Measurements from ENCODE around the gene C20orf144.
"Not testable (repeated sequence)": the region's sequence is repeated elsewhere in the genome, so short reads cannot be mapped to it uniquely, and the experiment has no call there.

C20orf144 gene

GRCh38 chr20:33635341-33635740 is 26.8 kb upstream of the C20orf144 start:
- Histone ChIP-seq H3K9ac (ENCODE audit: low read depth in 1 of 2, low read length in 2 of 2) (no peak overlapping the region), H3K36me3 (ENCODE audit: control insufficient read depth in 2 of 2, insufficient read depth in 2 of 2, low read length in 2 of 2) (peaks cover 34 to 58% of the 10 kb centered on the region in 2 donors), H3K27me3 (ENCODE audit: control insufficient read depth in 2 of 2, insufficient read depth in 2 of 2, low read length in 2 of 2) (no peaks in the 10 kb centered on the region), H3K4me1 (ENCODE audit: control insufficient read depth in 2 of 2, insufficient read depth in 2 of 2, low read length in 2 of 2) (no peaks in the 10 kb centered on the region), H3K27ac (ENCODE audit: low read depth in 2 of 2, low read length in 2 of 2) (no peak overlapping the region), H3K4me3 (ENCODE audit: low read length in 2 of 2) (no peak overlapping the region), H3K9me3 (ENCODE audit: control insufficient read depth in 2 of 2, low read length in 2 of 2) (no peaks in the 10 kb centered on the region)

- no peaks in the 10 kb centered on the region for H3K4me1 ChIP-seq (ENCODE audit: control insufficient read depth in 2 of 2, insufficient read depth in 2 of 2, low read length in 2 of 2)
- peaks cover 30 to 59% of the 10 kb centered on the region in 2 donors for H3K36me3 ChIP-seq (ENCODE audit: control insufficient read depth in 2 of 2, insufficient read depth in 2 of 2, low read length in 2 of 2)
- H3K9ac ChIP-seq (ENCODE audit: low read depth in 1 of 2, low read length in 2 of 2): no peak overlapping the region
- H3K27ac ChIP-seq (ENCODE audit: low read depth in 2 of 2, low read length in 2 of 2): no peak overlapping the region
- H3K27me3 ChIP-seq (ENCODE audit: control insufficient read depth in 2 of 2, insufficient read depth in 2 of 2, low read length in 2 of 2): no peaks in the 10 kb centered on the region
- no peaks in the 10 kb centered on the region for H3K9me3 ChIP-seq (ENCODE audit: control insufficient read depth in 2 of 2, low read length in 2 of 2)
- H3K4me3 ChIP-seq (ENCODE audit: low read length in 2 of 2): no peak overlapping the region
Observed at GRCh38 chr20:33636776-33637175, 25.4 kb upstream of the C20orf144 start.

- peaks cover 52 to 73% of the 10 kb centered on the region in 2 donors for H3K36me3 ChIP-seq (ENCODE audit: control insufficient read depth in 2 of 2, insufficient read depth in 2 of 2, low read length in 2 of 2)
Observed at GRCh38 chr20:33640287-33640686, 21.8 kb upstream of the C20orf144 start.

GRCh38 chr20:33644313-33645071 is 17.6 kb upstream of the C20orf144 start:
- H3K9me3 ChIP-seq (ENCODE audit: control insufficient read depth in 2 of 2, low read length in 2 of 2): no peaks in the 10 kb centered on the region
- no peak overlapping the region for H3K9ac ChIP-seq (ENCODE audit: low read depth in 1 of 2, low read length in 2 of 2)
- H3K27ac ChIP-seq (ENCODE audit: low read depth in 2 of 2, low read length in 2 of 2): no peak overlapping the region
- H3K27me3 ChIP-seq (ENCODE audit: control insufficient read depth in 2 of 2, insufficient read depth in 2 of 2, low read length in 2 of 2): no peaks in the 10 kb centered on the region
- H3K4me1 ChIP-seq (ENCODE audit: control insufficient read depth in 2 of 2, insufficient read depth in 2 of 2, low read length in 2 of 2): peaks cover 9 to 10% of the 10 kb centered on the region in 2 donors
- no peak overlapping the region for H3K4me3 ChIP-seq (ENCODE audit: low read length in 2 of 2)
- H3K36me3 ChIP-seq (ENCODE audit: control insufficient read depth in 2 of 2, insufficient read depth in 2 of 2, low read length in 2 of 2): peaks cover 42 to 59% of the 10 kb centered on the region in 2 donors

More at GRCh38 chr20:33640287-33640686, 21.8 kb upstream of the C20orf144 start:
- no peaks in the 10 kb centered on the region for H3K9me3 ChIP-seq (ENCODE audit: control insufficient read depth in 2 of 2, low read length in 2 of 2)
- H3K4me1 ChIP-seq (ENCODE audit: control insufficient read depth in 2 of 2, insufficient read depth in 2 of 2, low read length in 2 of 2): no peaks in the 10 kb centered on the region
- no peak overlapping the region for H3K27ac ChIP-seq (ENCODE audit: low read depth in 2 of 2, low read length in 2 of 2)
- no peak overlapping the region for H3K4me3 ChIP-seq (ENCODE audit: low read length in 2 of 2)
- no peak overlapping the region for H3K9ac ChIP-seq (ENCODE audit: low read depth in 1 of 2, low read length in 2 of 2)
- H3K27me3 ChIP-seq (ENCODE audit: control insufficient read depth in 2 of 2, insufficient read depth in 2 of 2, low read length in 2 of 2): no peaks in the 10 kb centered on the region

DNA sequence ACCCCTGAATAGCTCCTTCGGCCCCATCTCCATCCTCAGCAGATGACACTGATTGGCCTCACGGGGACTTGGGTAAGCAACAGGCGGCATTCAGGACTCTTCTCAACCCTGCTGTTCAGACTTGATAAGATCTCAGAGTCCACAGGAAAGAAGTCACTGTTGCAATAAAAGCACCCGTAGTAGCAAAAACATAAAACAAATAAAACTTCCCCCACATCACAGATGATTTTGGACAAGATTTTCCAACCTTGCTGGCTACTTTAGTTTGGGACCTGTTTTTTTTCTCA is 17.1 kb upstream of the C20orf144 start:
- Histone ChIP-seq H3K9me3 (ENCODE audit: control insufficient read depth in 2 of 2, low read length in 2 of 2) (no peaks in the 10 kb centered on the region), H3K27me3 (ENCODE audit: control insufficient read depth in 2 of 2, insufficient read depth in 2 of 2, low read length in 2 of 2) (no peaks in the 10 kb centered on the region), H3K27ac (ENCODE audit: low read depth in 2 of 2, low read length in 2 of 2) (no peak overlapping the region), H3K4me1 (ENCODE audit: control insufficient read depth in 2 of 2, insufficient read depth in 2 of 2, low read length in 2 of 2) (peaks cover 9 to 10% of the 10 kb centered on the region in 2 donors), H3K4me3 (ENCODE audit: low read length in 2 of 2) (no peak overlapping the region), H3K9ac (ENCODE audit: low read depth in 1 of 2, low read length in 2 of 2) (no peak overlapping the region), H3K36me3 (ENCODE audit: control insufficient read depth in 2 of 2, insufficient read depth in 2 of 2, low read length in 2 of 2) (peaks cover 39 to 54% of the 10 kb centered on the region in 2 donors)

DNA sequence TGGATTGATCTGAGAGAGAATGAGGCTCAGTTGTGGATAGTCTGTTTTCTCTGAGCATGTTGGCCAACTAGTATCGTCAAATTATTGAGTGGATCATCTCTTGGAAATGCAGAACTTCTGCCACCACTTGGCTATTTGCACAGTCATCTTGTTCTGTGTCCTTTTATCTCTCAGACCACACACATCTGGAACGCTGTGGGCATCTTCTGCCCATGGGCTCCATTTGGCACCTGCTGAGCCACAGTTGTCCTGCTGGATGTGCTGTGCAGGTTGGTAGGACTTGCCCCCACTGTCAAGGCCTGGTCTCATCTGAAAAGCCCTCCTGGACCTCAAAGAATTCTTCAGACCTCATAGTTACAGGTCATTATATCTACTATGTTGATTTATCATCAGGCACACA is 16.7 kb upstream of the C20orf144 start:
- H3K9me3 ChIP-seq (ENCODE audit: control insufficient read depth in 2 of 2, low read length in 2 of 2): no peaks in the 10 kb centered on the region
- H3K27ac ChIP-seq (ENCODE audit: low read depth in 2 of 2, low read length in 2 of 2): no peak overlapping the region
- H3K36me3 ChIP-seq (ENCODE audit: control insufficient read depth in 2 of 2, insufficient read depth in 2 of 2, low read length in 2 of 2): peaks cover 35 to 50% of the 10 kb centered on the region in 2 donors
- H3K4me1 ChIP-seq (ENCODE audit: control insufficient read depth in 2 of 2, insufficient read depth in 2 of 2, low read length in 2 of 2): peaks cover 9 to 10% of the 10 kb centered on the region in 2 donors
- no peak overlapping the region for H3K9ac ChIP-seq (ENCODE audit: low read depth in 1 of 2, low read length in 2 of 2)
- H3K27me3 ChIP-seq (ENCODE audit: control insufficient read depth in 2 of 2, insufficient read depth in 2 of 2, low read length in 2 of 2): no peaks in the 10 kb centered on the region
- H3K4me3 ChIP-seq (ENCODE audit: low read length in 2 of 2): no peak overlapping the region

DNA sequence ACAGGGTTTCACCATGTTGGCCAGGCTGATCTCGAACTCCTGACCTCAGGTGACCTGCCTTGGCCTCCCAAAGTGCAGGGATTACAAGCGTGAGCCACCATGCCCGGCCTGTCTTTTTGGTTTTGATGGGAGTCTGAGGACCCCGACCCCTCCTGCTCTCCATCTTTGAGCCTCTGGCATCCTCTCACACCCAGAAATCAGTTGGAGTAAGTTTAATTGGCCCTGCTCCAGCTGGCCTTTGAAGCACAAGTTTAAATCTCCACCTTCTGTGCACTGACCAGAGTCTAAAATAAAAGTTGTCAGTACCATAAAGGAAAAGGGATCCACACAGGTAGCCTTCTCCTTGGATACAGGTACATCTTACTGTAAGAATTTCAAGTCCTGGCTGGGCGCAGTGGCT is 15.9 kb upstream of the C20orf144 start:
- H3K9me3 ChIP-seq (ENCODE audit: control insufficient read depth in 2 of 2, low read length in 2 of 2): no peaks in the 10 kb centered on the region
- H3K4me1 ChIP-seq (ENCODE audit: control insufficient read depth in 2 of 2, insufficient read depth in 2 of 2, low read length in 2 of 2): peaks cover 14% of the 10 kb centered on the region in 2 donors
- H3K9ac ChIP-seq (ENCODE audit: low read depth in 1 of 2, low read length in 2 of 2): no peak overlapping the region
- H3K36me3 ChIP-seq (ENCODE audit: control insufficient read depth in 2 of 2, insufficient read depth in 2 of 2, low read length in 2 of 2): peaks cover 33 to 45% of the 10 kb centered on the region in 2 donors
- H3K27ac ChIP-seq (ENCODE audit: low read depth in 2 of 2, low read length in 2 of 2): no peak overlapping the region
- no peaks in the 10 kb centered on the region for H3K27me3 ChIP-seq (ENCODE audit: control insufficient read depth in 2 of 2, insufficient read depth in 2 of 2, low read length in 2 of 2)
- H3K4me3 ChIP-seq (ENCODE audit: low read length in 2 of 2): no peak overlapping the region

DNA sequence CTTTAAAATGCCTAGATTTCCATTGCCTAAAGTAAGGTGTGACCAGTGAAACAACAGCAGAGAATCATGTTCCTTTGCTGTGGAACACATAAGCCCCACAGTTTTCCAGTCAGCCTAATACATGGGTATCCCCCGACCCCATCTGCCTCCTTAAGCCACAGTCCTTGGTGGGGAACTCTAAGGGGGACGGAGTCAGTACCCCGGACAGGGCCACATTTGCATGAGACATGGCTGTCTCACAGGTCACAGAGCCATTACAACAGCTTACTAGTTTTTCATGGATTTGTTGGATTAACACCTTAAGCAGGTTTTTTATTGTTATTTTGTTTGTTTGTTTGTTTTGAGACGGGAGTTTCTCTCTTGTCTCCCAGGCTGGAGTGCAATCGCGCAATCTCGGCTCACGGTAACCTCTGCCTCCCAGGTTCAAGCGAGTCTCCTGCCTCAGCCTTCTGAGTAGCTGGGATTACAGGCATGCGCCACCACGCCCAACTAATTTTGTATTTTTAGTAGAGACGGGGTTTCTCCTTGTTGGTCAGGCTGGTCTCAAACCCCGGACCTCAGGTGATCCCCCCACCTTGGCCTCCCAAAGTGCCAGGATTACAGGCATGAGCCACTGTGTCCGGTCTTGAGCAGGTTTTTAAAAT is 15.0 kb upstream of the C20orf144 start:
- H3K9ac ChIP-seq (ENCODE audit: low read depth in 1 of 2, low read length in 2 of 2); H3K27me3 ChIP-seq (ENCODE audit: control insufficient read depth in 2 of 2, insufficient read depth in 2 of 2, low read length in 2 of 2): not testable (repeated sequence)

DNA sequence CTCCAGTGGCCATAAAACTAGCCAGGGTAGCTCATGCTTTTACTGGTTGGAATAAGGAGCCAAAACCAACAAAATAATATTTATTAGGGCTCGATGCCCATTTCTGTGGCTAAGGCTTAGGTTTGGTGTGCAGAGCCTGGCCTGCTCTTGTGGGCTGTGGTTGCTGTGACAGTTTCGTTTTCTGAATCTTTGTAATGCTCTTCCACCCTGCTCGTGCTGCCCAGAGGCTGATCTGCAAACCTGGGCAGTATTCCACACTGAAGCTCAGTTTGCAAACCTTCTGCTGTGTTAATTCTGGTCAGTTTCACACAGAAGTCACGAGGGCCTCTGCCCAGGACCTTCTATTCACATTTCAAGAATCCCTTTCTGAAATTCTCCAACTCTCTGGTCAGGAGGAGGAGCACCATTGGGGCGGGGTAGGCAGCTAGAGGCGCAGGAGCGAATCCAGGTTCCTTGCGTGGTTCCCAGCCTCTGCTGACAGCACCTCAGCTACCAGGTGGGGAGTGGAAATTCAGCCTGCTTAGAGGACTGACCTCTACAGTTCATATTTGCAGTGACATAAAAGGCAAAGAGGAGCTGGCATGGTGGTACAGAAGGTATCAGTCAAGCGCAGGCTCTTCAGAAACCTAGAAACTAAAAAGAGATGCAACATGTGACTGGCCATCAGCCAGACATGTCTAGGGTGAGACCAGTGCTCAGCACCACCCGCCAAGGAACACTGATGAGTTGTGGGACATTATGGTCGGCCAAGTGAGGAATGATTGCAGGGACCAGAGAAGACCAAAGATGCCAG is 14.3 kb upstream of the C20orf144 start:
- Histone ChIP-seq H3K4me3 (ENCODE audit: low read length in 2 of 2) (no peak overlapping the region), H3K9me3 (ENCODE audit: control insufficient read depth in 2 of 2, low read length in 2 of 2) (no peaks in the 10 kb centered on the region), H3K36me3 (ENCODE audit: control insufficient read depth in 2 of 2, insufficient read depth in 2 of 2, low read length in 2 of 2) (peaks cover 25 to 34% of the 10 kb centered on the region in 2 donors), H3K9ac (ENCODE audit: low read depth in 1 of 2, low read length in 2 of 2) (no peak overlapping the region), H3K27me3 (ENCODE audit: control insufficient read depth in 2 of 2, insufficient read depth in 2 of 2, low read length in 2 of 2) (no peaks in the 10 kb centered on the region), H3K27ac (ENCODE audit: low read depth in 2 of 2, low read length in 2 of 2) (peak overlapping the region in 1 of 2 donors; percentile 5), H3K4me1 (ENCODE audit: control insufficient read depth in 2 of 2, insufficient read depth in 2 of 2, low read length in 2 of 2) (peaks cover 16 to 20% of the 10 kb centered on the region in 2 donors)

More for the DNA sequence above, 15.0 kb upstream of the C20orf144 start:
- H3K9me3 ChIP-seq (ENCODE audit: control insufficient read depth in 2 of 2, low read length in 2 of 2); H3K27ac ChIP-seq (ENCODE audit: low read depth in 2 of 2, low read length in 2 of 2); H3K4me3 ChIP-seq (ENCODE audit: low read length in 2 of 2): not testable (repeated sequence)
- peaks cover 16 to 19% of the 10 kb centered on the region in 2 donors for H3K4me1 ChIP-seq (ENCODE audit: control insufficient read depth in 2 of 2, insufficient read depth in 2 of 2, low read length in 2 of 2)
- peaks cover 29 to 37% of the 10 kb centered on the region in 2 donors for H3K36me3 ChIP-seq (ENCODE audit: control insufficient read depth in 2 of 2, insufficient read depth in 2 of 2, low read length in 2 of 2)
